Smooth muscle cell (in vitro differentiated cells): ENCODE data around the gene SRRM2. TPM values are rescaled to one million over a fixed set of nuclear protein-coding genes. Genes with fewer than 3 reads are reported as not detected.

Experiments used
- DNase-seq: peaks from one replicate; lab custom pipeline; 2025; ENCODE audit not compliant: unreplicated experiment; lab: John Stamatoyannopoulos, UW
- H2AFZ ChIP-seq: fragments of 200-600 bp; sonication (generic); 2 replicates; pipeline ENCODE4 v1.6.0; 2016; ENCODE audit warnings: antibody characterized with exemption, low read depth, mild to moderate bottlenecking
- H3F3A ChIP-seq: fragments of 200-600 bp; sonication (generic); 2 replicates; pipeline ENCODE4 v1.6.0; 2017; ENCODE audit warnings: antibody characterized with exemption, low read depth
- H3K27ac ChIP-seq: fragments of 200-600 bp; sonication (generic); 2 replicates; pipeline ENCODE4 v1.5.1; 2016; ENCODE audit warnings: low read depth, mild to moderate bottlenecking
- H3K27me3 ChIP-seq: fragments of 200-600 bp; sonication (generic); 2 replicates; pipeline ENCODE4 v1.6.1; 2016; ENCODE audit warnings: low read depth, mild to moderate bottlenecking
- H3K36me3 ChIP-seq: fragments of 200-600 bp; sonication (generic); 2 replicates; pipeline ENCODE4 v1.5.1; 2016; ENCODE audit warnings: low read depth
- H3K4me1 ChIP-seq: fragments of 200-600 bp; sonication (generic); 2 replicates; pipeline ENCODE4 v1.5.1; 2016; ENCODE audit warnings: low read depth
- H3K4me2 ChIP-seq: fragments of 200-600 bp; sonication (generic); 2 replicates; pipeline ENCODE4 v1.6.0; 2016; ENCODE audit warnings: mild to moderate bottlenecking
- H3K4me3 ChIP-seq: fragments of 200-600 bp; sonication (generic); 2 replicates; pipeline ENCODE4 v1.5.1; 2016; ENCODE audit warnings: mild to moderate bottlenecking
- H3K79me2 ChIP-seq: fragments of 200-600 bp; sonication (generic); 2 replicates; pipeline ENCODE4 v1.6.0; 2016; ENCODE audit warnings: low read depth, mild to moderate bottlenecking
- H3K9ac ChIP-seq: fragments of 200-600 bp; sonication (generic); 2 replicates; pipeline ENCODE4 v1.6.0; 2016; ENCODE audit warnings: low read depth
- H3K9me3 ChIP-seq: fragments of 200-600 bp; sonication (generic); replicated peaks from 2 replicates; pipeline ENCODE4 v1.5.1; 2016; ENCODE audit warnings: low read depth
- H4K20me1 ChIP-seq: fragments of 200-600 bp; sonication (generic); 2 replicates; pipeline ENCODE4 v1.6.0; 2016; ENCODE audit warnings: low read depth
- CTCF ChIP-seq: fragments of 200-600 bp; sonication (generic); IDR thresholded peaks from 2 replicates; pipeline ENCODE4 v1.5.1; 2017; ENCODE audit warnings: borderline replicate concordance, mild to moderate bottlenecking, antibody characterized with exemption; ENCODE audit not compliant: insufficient read depth, poor library complexity, severe bottlenecking
- WGBS: methylation state at CpG from one replicate; pipeline ENCODE4 v1.1.7; 2016; ENCODE audit warnings: low lambda C conversion rate; 5-methylcytosine and 5-hydroxymethylcytosine counted together
- polyA plus RNA-seq: library from polyadenylated mRNA; unstranded; fragments of >200 nt; fragmentation: Nextera tagmentation; extraction: Ambion mirVana; gene quantifications from 2 replicates; pipeline ENCODE4 v1.2.1, GENCODE V29; 2016
- total RNA-seq: library from RNA; depleted of rRNA; stranded (reverse); fragments of >200 nt; gene quantifications from 2 replicates; pipeline ENCODE4 v1.2.3, GENCODE V29; 2014

The SRRM2 gene
- total and polyA plus RNA-seq, 2 experiments from 2014 or later: 125 to 280 TPM

- H3F3A ChIP-seq: peaks cover 6% of the 10 kb centered on the region
- no peak overlapping the region for H3K9ac ChIP-seq
- H3K36me3 ChIP-seq: no peaks in the 10 kb centered on the region
- no peak for TF ChIP-seq CTCF
- no peaks in the 10 kb centered on the region for H3K27me3 ChIP-seq
- H4K20me1 ChIP-seq: no peaks in the 10 kb centered on the region
- 91% methylated on average over 20 of the region's 20 CpGs for WGBS
- peaks cover 8% of the 10 kb centered on the region for H3K4me1 ChIP-seq
- no peak overlapping the region for H2AFZ ChIP-seq
- no peak overlapping the region for H3K4me3 ChIP-seq
- DNase-seq: no peak
- no peaks in the 10 kb centered on the region for H3K9me3 ChIP-seq
- H3K79me2 ChIP-seq: peaks cover 10% of the 10 kb centered on the region
- no peak overlapping the region for H3K4me2 ChIP-seq
- no peak overlapping the region for H3K27ac ChIP-seq
Observed at GRCh38 chr16:2782583-2783351, 30.3 kb downstream of the SRRM2 start.

- DNase-seq: no peak
- H3K27ac ChIP-seq: no peak overlapping the region
- H3K9me3 ChIP-seq: no peaks in the 10 kb centered on the region
- peaks cover 2% of the 10 kb centered on the region for H3K4me1 ChIP-seq
- no peak overlapping the region for H2AFZ ChIP-seq
- H3K9ac ChIP-seq: no peak overlapping the region
- no peak overlapping the region for H3K4me2 ChIP-seq
- H3K4me3 ChIP-seq: no peak overlapping the region
- WGBS: 93% methylated on average over 15 of the region's 15 CpGs
- no peaks in the 10 kb centered on the region for H3K36me3 ChIP-seq
- peaks cover under 1% of the 10 kb centered on the region for H3F3A ChIP-seq
- TF ChIP-seq CTCF: no peak
- H3K79me2 ChIP-seq: peaks cover 3% of the 10 kb centered on the region
- H4K20me1 ChIP-seq: no peaks in the 10 kb centered on the region
- H3K27me3 ChIP-seq: no peaks in the 10 kb centered on the region
Observed at GRCh38 chr16:2783581-2784357, 31.3 kb downstream of the SRRM2 start.

GRCh38 chr16:2784358-2785100 is 32.1 kb downstream of the SRRM2 start:
- Histone ChIP-seq H3K79me2 (no peaks in the 10 kb centered on the region), H3F3A (no peaks in the 10 kb centered on the region), H3K27me3 (peaks cover 4% of the 10 kb centered on the region), H2AFZ (no peak overlapping the region), H3K27ac (no peak overlapping the region), H3K4me3 (no peak overlapping the region), H3K9ac (no peak overlapping the region), H4K20me1 (no peaks in the 10 kb centered on the region), H3K4me2 (no peak overlapping the region), H3K9me3 (no peaks in the 10 kb centered on the region), H3K4me1 (no peaks in the 10 kb centered on the region), H3K36me3 (no peaks in the 10 kb centered on the region)
- 90% methylated on average over 15 of the region's 15 CpGs for WGBS
- TF ChIP-seq CTCF: no peak
- no peak for DNase-seq
